Measurements from ENCODE around the gene POMT2.

POMT2 gene

DNA sequence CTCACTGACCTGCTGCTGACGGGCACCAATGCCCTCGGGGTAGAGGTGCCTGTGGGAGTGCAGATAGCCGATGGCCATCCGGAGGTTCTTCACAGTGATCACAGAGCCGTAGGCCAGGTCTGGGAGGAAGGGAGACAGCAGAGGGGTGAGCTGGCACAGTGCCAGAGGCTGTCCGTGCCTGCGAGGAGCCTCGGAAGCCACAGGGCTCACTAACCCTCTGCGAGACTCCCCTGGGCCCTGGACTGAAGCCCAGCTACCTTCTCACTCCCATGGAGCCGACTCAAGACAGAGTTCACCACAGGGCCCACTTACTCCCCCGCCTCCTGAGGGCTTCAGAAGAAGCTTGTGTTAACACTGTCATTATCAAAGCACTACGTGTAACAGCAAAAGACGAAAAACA lies 24.5 kb downstream of the POMT2 start:
- peaks cover 6% of the 10 kb centered on the region; the same call in 1 of the 2 replicates for H3K36me3 ChIP-seq (ENCODE audit: insufficient read depth, low read length)
- no peak overlapping the region for H3K27ac ChIP-seq (ENCODE audit: low read depth, low read length, poor library complexity, severe bottlenecking)
- H3K4me1 ChIP-seq (ENCODE audit: insufficient read depth, low read length, severe bottlenecking): no peaks in the 10 kb centered on the region
- H3K79me2 ChIP-seq (ENCODE audit: insufficient read depth, low read length): no peaks in the 10 kb centered on the region
- H2AFZ ChIP-seq (ENCODE audit: low read length): no peak overlapping the region
- H3K9me3 ChIP-seq (ENCODE audit: low read length): no peaks in the 10 kb centered on the region
- H3K4me3 ChIP-seq (ENCODE audit: low read depth, low read length, poor library complexity, severe bottlenecking): no peak overlapping the region
- no peak overlapping the region for H3K9ac ChIP-seq (ENCODE audit: low read length)
- no peak for TF ChIP-seq EZH2 (IDR thresholded peaks at IDR 0.05; ENCODE audit: borderline replicate concordance, low read length)
- TF ChIP-seq, protein P1, sequence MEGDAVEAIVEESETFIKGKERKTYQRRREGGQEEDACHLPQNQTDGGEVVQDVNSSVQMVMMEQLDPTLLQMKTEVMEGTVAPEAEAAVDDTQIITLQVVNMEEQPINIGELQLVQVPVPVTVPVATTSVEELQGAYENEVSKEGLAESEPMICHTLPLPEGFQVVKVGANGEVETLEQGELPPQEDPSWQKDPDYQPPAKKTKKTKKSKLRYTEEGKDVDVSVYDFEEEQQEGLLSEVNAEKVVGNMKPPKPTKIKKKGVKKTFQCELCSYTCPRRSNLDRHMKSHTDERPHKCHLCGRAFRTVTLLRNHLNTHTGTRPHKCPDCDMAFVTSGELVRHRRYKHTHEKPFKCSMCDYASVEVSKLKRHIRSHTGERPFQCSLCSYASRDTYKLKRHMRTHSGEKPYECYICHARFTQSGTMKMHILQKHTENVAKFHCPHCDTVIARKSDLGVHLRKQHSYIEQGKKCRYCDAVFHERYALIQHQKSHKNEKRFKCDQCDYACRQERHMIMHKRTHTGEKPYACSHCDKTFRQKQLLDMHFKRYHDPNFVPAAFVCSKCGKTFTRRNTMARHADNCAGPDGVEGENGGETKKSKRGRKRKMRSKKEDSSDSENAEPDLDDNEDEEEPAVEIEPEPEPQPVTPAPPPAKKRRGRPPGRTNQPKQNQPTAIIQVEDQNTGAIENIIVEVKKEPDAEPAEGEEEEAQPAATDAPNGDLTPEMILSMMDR (IDR thresholded peaks at IDR 0.05; ENCODE audit: low read length): no peak
- no peaks in the 10 kb centered on the region for H3K9me2 ChIP-seq (ENCODE audit: low read depth, low read length)
- H4K20me1 ChIP-seq (ENCODE audit: insufficient read depth, low read length): no peaks in the 10 kb centered on the region
- H3F3A ChIP-seq (ENCODE audit: insufficient read depth, low read length): no peaks in the 10 kb centered on the region
- H3K4me2 ChIP-seq (ENCODE audit: low read length): no peak overlapping the region
- no peaks in the 10 kb centered on the region for H3K27me3 ChIP-seq (ENCODE audit: insufficient read depth, low read length)

DNA sequence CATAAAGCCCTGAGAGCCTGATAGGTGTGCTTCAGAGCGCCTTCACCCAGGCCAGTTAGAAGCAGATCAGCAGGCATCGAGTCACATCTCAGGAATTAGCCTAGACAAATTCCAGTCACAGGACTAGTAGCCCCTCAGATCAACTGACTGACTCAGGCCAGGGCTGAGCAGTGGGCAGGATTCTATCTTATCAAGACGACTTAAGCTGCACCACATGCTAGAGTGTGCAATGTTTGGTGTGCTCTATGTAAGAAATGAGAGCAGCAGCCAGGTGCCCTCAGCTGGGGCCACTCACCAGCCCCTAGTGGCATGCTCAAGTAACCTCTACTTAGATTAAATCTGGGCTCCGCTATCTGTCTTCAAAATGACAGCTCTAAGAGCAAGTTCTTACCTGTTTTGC lies 30.0 kb downstream of the POMT2 start:
- Histone ChIP-seq H2AFZ (ENCODE audit: low read length) (no peak overlapping the region), H3K4me3 (ENCODE audit: low read depth, low read length, poor library complexity, severe bottlenecking) (no peak overlapping the region), H3K4me1 (ENCODE audit: insufficient read depth, low read length, severe bottlenecking) (no peaks in the 10 kb centered on the region), H3K27ac (ENCODE audit: low read depth, low read length, poor library complexity, severe bottlenecking) (no peak overlapping the region), H3K9ac (ENCODE audit: low read length) (no peak overlapping the region), H3K9me3 (ENCODE audit: low read length) (no peaks in the 10 kb centered on the region), H4K20me1 (ENCODE audit: insufficient read depth, low read length) (no peaks in the 10 kb centered on the region), H3F3A (ENCODE audit: insufficient read depth, low read length) (no peaks in the 10 kb centered on the region), H3K27me3 (ENCODE audit: insufficient read depth, low read length) (no peaks in the 10 kb centered on the region), H3K79me2 (ENCODE audit: insufficient read depth, low read length) (no peaks in the 10 kb centered on the region), H3K9me2 (ENCODE audit: low read depth, low read length) (no peaks in the 10 kb centered on the region), H3K4me2 (ENCODE audit: low read length) (no peak overlapping the region), H3K36me3 (ENCODE audit: insufficient read depth, low read length) (peaks cover 12% of the 10 kb centered on the region; the same call in 1 of the 2 replicates)
- no peak for TF ChIP-seq EZH2 (IDR thresholded peaks at IDR 0.05; ENCODE audit: borderline replicate concordance, low read length)
- TF ChIP-seq, protein P1 (IDR thresholded peaks at IDR 0.05; ENCODE audit: low read length): peak; percentile 30; the same call in 1 of the 2 replicates

DNA sequence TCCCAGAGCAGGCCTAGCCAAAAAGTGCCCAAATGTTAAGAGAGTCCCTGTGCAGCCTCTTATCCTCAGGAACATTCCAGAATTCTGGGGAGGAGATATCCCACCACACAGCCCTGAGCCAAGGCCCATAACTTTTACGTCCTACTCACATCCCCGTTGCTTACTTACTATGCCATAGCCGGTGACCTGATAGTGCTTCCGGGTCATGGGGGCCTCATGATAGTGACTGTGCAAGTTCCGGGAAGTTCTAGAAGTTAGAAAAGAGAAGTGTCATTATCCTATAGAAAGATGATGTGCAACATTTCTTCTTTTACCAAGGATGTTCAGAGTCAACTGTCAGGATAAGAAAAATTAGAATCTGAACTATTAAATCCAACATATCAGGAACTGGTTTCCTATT lies 34.1 kb downstream of the POMT2 start:
- no peaks in the 10 kb centered on the region for H3K4me1 ChIP-seq (ENCODE audit: insufficient read depth, low read length, severe bottlenecking)
- no peak overlapping the region for H3K27ac ChIP-seq (ENCODE audit: low read depth, low read length, poor library complexity, severe bottlenecking)
- H3K4me3 ChIP-seq (ENCODE audit: low read depth, low read length, poor library complexity, severe bottlenecking): no peak overlapping the region
- no peaks in the 10 kb centered on the region for H3F3A ChIP-seq (ENCODE audit: insufficient read depth, low read length)
- H3K79me2 ChIP-seq (ENCODE audit: insufficient read depth, low read length): no peaks in the 10 kb centered on the region
- no peaks in the 10 kb centered on the region for H4K20me1 ChIP-seq (ENCODE audit: insufficient read depth, low read length)
- H3K9ac ChIP-seq (ENCODE audit: low read length): no peak overlapping the region
- no peaks in the 10 kb centered on the region for H3K27me3 ChIP-seq (ENCODE audit: insufficient read depth, low read length)
- no peaks in the 10 kb centered on the region for H3K9me3 ChIP-seq (ENCODE audit: low read length)
- H3K36me3 ChIP-seq (ENCODE audit: insufficient read depth, low read length): peaks cover 8% of the 10 kb centered on the region; the same call in 1 of the 2 replicates
- H3K9me2 ChIP-seq (ENCODE audit: low read depth, low read length): no peaks in the 10 kb centered on the region
- no peak overlapping the region for H2AFZ ChIP-seq (ENCODE audit: low read length)
- no peak overlapping the region for H3K4me2 ChIP-seq (ENCODE audit: low read length)
- TF ChIP-seq, protein P1 (IDR thresholded peaks at IDR 0.05; ENCODE audit: low read length): no peak
- no peak for TF ChIP-seq EZH2 (IDR thresholded peaks at IDR 0.05; ENCODE audit: borderline replicate concordance, low read length)
